Measurements from ENCODE around the gene FASN.
A peak's percentile ranks its signal among the peaks of the same experiment; 100 is the strongest.

GRCh38 chr17:82105882-82106687, 8.0 kb upstream of the FASN start:
- TF ChIP-seq EZH2 (IDR thresholded peaks at IDR 0.05; ENCODE audit: borderline replicate concordance, low read depth, low read length, severe bottlenecking) (no peak), POLR2AphosphoS5 (IDR thresholded peaks at IDR 0.05; ENCODE audit: insufficient read depth, low read depth, low read length) (no peak), POLR2A (IDR thresholded peaks at IDR 0.05; ENCODE audit: low read depth, low read length) (no peak), CTCF (IDR thresholded peaks at IDR 0.05; ENCODE audit: extremely low read depth in 1 of 2, insufficient read depth in 1 of 2, low read depth in 1 of 2, low read length in 2 of 2) (peak; percentile 23 to 35), MYC (IDR thresholded peaks at IDR 0.05; ENCODE audit: low read depth, low read length) (no peak), MAX (IDR thresholded peaks at IDR 0.05; ENCODE audit: insufficient read depth, insufficient read length) (no peak), JUN (IDR thresholded peaks at IDR 0.05; ENCODE audit: borderline replicate concordance, insufficient read depth, insufficient read length, low read depth) (no peak), GATA2 (IDR thresholded peaks at IDR 0.05; ENCODE audit: insufficient read depth, insufficient read length, low read depth, low read length) (no peak), FOS (IDR thresholded peaks at IDR 0.05; ENCODE audit: borderline replicate concordance, insufficient read depth, low read length) (no peak)
